ENCODE data around the gene RIPK3. TPM values are rescaled to one million over a fixed set of nuclear protein-coding genes. Genes with fewer than 3 reads are reported as not detected.
A peak's percentile ranks its signal among the peaks of the same experiment; 100 is the strongest.
"Not testable (repeated sequence)": the region's sequence is repeated elsewhere in the genome, so short reads cannot be mapped to it uniquely, and the experiment has no call there.

RIPK3 gene
- total RNA-seq, 4 donors from 2014 or later: 45.2 to 72.0 (median 64.0) TPM

DNA sequence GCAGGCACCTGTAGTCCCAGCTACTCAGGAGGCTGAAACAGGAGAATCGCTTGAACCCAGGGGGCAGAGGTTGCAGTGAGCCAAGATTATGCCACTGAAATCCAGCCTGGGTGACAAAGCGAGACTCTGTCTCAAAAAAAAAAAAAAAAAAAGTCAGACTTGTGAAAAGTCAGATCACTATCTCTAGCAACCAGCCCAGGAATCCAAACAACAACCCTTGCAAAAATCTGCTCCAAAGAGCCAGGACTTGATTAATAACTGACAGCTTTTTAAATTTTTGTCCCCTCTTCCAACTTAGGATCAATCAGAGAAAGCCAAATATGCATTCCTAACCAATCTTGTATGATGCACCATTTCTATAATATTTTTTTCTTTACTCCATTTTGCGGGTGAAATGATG lies 20.5 kb upstream of the RIPK3 start:
- Histone ChIP-seq H3K9me3 (no peaks in the 10 kb centered on the region), H3K27me3 (no peaks in the 10 kb centered on the region), H3K27ac (no peak overlapping the region), H3K4me3 (no peak overlapping the region), H3K4me1 (peaks cover 0 to 4% (median 0%) of the 10 kb centered on the region in 4 donors), H3K36me3 (no peaks in the 10 kb centered on the region)
- DNase-seq: no peak
- TF ChIP-seq POLR2A (IDR thresholded peaks at IDR 0.05): no peak
- TF ChIP-seq, protein P1, sequence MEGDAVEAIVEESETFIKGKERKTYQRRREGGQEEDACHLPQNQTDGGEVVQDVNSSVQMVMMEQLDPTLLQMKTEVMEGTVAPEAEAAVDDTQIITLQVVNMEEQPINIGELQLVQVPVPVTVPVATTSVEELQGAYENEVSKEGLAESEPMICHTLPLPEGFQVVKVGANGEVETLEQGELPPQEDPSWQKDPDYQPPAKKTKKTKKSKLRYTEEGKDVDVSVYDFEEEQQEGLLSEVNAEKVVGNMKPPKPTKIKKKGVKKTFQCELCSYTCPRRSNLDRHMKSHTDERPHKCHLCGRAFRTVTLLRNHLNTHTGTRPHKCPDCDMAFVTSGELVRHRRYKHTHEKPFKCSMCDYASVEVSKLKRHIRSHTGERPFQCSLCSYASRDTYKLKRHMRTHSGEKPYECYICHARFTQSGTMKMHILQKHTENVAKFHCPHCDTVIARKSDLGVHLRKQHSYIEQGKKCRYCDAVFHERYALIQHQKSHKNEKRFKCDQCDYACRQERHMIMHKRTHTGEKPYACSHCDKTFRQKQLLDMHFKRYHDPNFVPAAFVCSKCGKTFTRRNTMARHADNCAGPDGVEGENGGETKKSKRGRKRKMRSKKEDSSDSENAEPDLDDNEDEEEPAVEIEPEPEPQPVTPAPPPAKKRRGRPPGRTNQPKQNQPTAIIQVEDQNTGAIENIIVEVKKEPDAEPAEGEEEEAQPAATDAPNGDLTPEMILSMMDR (IDR thresholded peaks at IDR 0.05): no peak

- no peaks in the 10 kb centered on the region for H3K36me3 ChIP-seq
- H3K4me1 ChIP-seq: peaks cover 0 to 8% (median 0%) of the 10 kb centered on the region in 4 donors
- no peaks in the 10 kb centered on the region for H3K9me3 ChIP-seq
- DNase-seq: no peak
- H3K4me3 ChIP-seq: no peak overlapping the region
- no peak overlapping the region for H3K27ac ChIP-seq
- no peak for TF ChIP-seq POLR2A (IDR thresholded peaks at IDR 0.05)
- TF ChIP-seq, protein P1 (IDR thresholded peaks at IDR 0.05): no peak
- no peaks in the 10 kb centered on the region for H3K27me3 ChIP-seq
These were observed 16.4 kb upstream of the RIPK3 start for GRCh38 chr14:24356208-24356607.

DNA sequence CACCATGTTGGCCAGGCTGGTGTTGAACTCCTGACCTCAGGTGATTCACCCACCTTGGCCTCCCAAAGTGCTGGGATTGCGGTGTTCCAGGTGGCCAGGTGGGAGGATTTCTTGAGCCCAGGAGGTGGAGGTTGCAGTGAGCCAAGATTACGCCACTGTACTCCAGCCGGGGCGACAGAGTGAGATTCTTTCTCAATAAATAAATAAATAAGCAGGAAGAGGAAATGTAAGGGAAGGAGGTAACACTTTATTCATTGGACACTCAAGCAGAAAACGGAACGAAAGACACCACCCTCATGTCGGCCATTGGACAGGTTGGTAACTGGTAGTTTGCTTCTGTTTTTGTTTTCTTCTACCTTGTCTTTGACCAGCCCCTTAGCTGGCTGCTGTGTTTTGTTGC lies 15.2 kb upstream of the RIPK3 start:
- Histone ChIP-seq H3K27me3 (no peaks in the 10 kb centered on the region), H3K9me3 (no peaks in the 10 kb centered on the region), H3K27ac (no peak overlapping the region), H3K4me3 (no peak overlapping the region), H3K4me1 (peaks cover 0 to 8% (median 0%) of the 10 kb centered on the region in 4 donors), H3K36me3 (no peaks in the 10 kb centered on the region)
- TF ChIP-seq, protein P1 (IDR thresholded peaks at IDR 0.05): no peak
- TF ChIP-seq POLR2A (IDR thresholded peaks at IDR 0.05): no peak
- DNase-seq: no peak

DNA sequence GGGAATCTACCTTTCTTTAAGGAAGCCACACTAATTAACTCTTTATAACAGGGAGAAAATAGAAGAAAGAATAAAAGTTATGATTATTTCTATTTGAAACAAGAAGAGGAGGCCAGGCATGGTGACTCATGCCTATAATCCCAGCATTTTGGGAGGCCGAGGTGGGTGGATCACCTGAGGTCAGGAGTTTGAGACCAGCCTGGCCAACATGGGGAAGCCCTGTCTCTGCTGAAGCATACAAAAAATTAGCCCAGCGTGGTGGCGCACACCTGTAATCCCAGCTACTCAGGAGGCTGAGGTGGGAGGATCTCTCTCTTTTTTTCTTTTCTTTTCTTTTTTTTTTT lies 14.7 kb upstream of the RIPK3 start:
- H3K9me3 ChIP-seq, H3K4me3 ChIP-seq, DNase-seq, H3K27me3 ChIP-seq, H3K4me1 ChIP-seq, H3K36me3 ChIP-seq: not testable (repeated sequence)
- peak overlapping the region in 3 of 4 donors; percentile 24 to 81 (median 71) for H3K27ac ChIP-seq

- H3K9me3 ChIP-seq: no peaks in the 10 kb centered on the region
- peak overlapping the region in 3 of 4 donors; percentile 43 to 81 (median 71) for H3K27ac ChIP-seq
- no peak for TF ChIP-seq POLR2A (IDR thresholded peaks at IDR 0.05)
- H3K4me1 ChIP-seq: peaks cover 0 to 8% (median 0%) of the 10 kb centered on the region in 4 donors
- peak in 2 of 3 donors; percentile 78 to 89 for DNase-seq
- no peaks in the 10 kb centered on the region for H3K27me3 ChIP-seq
- H3K36me3 ChIP-seq: no peaks in the 10 kb centered on the region
- no peak overlapping the region for H3K4me3 ChIP-seq
These were observed 14.0 kb upstream of the RIPK3 start for GRCh38 chr14:24353559-24354481.

DNA sequence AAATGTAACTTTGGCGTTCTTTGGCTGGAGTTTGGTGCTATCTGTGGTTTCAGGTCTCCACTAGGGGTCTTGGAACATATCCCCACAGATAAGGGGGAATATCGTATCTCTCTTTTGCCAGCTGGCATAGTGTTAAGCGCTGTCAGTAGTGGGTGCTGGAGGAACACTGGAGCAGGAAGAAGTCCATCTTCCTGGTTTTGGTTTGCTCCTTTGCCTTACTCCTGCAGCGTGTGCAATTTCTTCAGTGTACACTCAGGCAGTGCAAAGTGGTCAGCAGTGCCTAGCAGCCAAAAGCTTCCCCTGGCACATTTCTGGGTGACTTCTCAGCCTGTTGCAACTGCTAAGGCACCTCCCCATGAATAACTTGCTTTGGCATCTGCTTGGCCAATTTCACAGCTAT lies 11.7 kb upstream of the RIPK3 start:
- Histone ChIP-seq H3K27me3 (no peaks in the 10 kb centered on the region), H3K4me3 (no peak overlapping the region), H3K27ac (no peak overlapping the region), H3K9me3 (no peaks in the 10 kb centered on the region), H3K4me1 (peaks cover 0 to 17% (median 0%) of the 10 kb centered on the region in 4 donors), H3K36me3 (no peaks in the 10 kb centered on the region)
- DNase-seq: no peak
- no peak for TF ChIP-seq POLR2A (IDR thresholded peaks at IDR 0.05)
- TF ChIP-seq, protein P1 (IDR thresholded peaks at IDR 0.05): no peak

Data from Peyer's patch (tissue), 4 donors.